Fibroblast of gingiva (primary cell): ENCODE results near the gene SLC24A3.
A peak's percentile ranks its signal among the peaks of the same experiment; 100 is the strongest.

Experiments used
- DNase-seq: peaks from one replicate; pipeline ENCODE4 v3.0.0-alpha.2; 2011; ENCODE audit warnings: low read depth

SLC24A3 gene

GRCh38 chr20:19546648-19547047 is 334.2 kb downstream of the SLC24A3 start:
- no peak for DNase-seq

GRCh38 chr20:19547547-19547946 is 335.1 kb downstream of the SLC24A3 start:
- no peak for DNase-seq

- no peak for DNase-seq
Measured at GRCh38 chr20:19549896-19550295, 337.5 kb downstream of the SLC24A3 start.

DNA sequence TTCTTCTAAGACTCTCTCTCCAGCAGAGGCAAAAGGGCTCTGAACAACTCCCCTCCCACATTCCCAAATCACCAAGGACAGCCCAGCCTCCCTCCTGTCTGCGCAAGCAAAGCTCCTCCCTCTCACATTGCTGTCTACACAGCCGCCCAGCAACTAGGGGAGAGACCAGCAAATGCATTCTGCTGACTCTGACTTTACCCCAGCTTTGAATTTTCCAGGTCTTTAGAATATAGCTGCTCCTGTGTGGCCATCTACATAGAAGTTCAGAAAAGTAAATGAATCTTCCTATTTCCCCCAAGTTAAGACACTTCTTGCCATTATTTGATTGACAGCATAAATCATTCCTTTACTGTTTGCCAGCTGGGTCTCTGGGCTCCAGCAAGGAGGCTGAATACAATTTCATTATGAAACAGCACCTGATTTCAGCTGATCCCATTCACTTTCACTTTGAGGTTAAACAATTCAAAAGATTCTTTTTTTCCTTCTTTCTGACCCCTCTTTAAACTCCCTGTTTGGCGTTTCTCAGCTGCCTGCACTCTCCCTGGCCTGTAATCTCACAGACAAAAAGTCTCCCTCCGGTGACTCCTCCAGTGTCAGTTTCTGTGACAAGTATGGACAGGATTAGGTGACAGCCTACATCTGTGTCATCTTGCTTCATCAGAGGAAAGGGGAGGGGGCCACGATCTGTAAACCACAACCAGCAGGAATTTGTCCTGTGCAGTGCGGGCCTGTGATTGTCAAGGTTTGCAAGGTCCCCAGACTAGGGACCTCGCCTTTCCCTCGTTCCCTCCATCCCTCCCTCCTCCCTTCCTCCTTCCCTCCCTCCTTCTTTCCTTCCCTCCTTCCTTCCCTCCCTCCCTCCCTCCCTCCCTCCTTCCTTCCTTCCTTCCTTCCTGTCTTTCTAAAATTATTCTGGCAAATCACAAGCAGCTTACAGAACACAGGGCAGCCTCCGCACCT is 340.1 kb downstream of the SLC24A3 start:
- DNase-seq = no peak

DNA sequence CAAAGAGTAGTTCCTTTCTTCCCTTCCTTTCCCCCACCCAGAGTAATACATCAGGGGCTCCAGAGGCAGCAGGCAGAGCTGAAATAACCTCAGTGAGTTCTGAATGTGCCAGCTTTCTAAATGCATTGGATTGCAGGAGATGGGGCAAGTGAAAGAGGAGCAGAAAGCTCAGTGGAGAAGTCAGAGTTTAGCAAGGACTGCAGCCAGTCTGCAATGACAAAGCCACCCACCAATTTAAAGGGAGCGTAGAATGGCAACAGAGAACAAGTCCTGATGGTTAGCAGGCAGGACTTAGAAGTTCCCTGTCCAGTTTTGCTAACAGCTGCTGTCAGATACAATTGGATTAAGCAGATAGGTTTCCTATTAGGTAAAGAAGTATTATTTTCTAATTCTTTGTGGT is 342.2 kb downstream of the SLC24A3 start:
- DNase-seq = no peak

DNA sequence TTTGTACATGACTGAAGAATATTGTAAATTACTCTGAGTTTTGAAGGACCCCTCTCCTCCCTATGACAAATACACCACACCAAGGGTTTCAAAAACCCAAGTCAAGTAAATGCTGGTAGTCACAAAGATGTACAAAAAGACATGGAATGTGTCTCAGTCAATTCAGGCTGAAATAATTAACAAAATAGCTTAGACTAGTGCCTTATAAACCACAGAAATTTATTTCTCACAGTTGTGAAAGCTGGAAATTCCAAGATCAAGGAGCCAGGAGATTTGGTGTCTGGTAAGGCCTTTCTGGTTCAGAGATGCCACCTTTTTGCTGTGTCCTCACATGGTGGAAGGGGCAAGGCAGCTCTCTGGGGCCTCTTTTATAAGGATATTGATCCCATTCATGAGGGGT is 343.3 kb downstream of the SLC24A3 start:
- DNase-seq = no peak

- DNase-seq = no peak
Measured at GRCh38 chr20:19557291-19557690, 344.8 kb downstream of the SLC24A3 start.

DNA sequence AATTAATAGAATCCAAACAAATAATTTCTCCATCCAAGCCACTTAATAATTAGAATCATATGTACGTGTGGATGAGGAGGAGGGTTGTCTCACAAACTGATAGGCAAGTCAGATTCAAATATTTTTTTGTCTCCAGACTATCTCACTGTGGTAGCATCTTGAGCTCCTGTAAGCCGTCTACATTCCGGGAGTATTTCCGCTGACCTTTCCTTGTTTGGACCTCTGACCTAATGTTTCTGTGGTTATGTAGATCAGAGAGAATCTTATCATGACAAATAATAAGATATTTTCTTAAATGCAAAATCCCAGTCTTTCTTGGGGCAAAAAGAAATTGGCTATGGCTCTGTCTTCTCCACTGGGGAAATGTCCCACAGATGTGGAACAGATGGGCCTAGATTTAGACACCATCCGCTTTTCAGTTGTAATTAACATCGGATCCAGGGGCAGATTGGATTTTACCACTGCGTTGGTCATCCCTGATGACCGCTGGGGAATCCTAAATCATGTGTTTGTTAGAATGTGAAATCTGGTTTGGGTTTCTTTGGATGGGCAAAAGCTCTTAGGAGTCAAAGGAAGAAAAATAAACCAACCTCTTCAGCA is 348.5 kb downstream of the SLC24A3 start:
- peak; percentile 86 for DNase-seq

DNA sequence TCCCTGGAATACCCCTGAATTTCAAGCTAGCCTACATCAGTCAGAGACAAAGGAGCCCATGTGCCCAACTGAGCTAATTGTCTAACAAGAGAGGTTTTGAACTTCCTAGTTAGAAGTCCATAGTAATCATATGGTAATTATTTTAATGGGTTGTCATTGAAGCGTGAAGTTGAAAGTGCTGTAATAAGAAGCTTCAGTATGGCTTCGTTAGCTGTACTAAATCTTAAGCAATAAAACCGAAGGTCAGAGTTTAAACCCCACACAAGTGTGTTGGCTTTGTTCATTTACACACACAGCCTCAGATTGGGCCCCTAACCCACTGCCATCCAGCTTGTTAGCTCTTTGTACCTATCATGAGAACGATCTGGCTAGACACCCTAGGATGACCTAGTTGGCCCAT is 350.0 kb downstream of the SLC24A3 start:
- DNase-seq = no peak

DNA sequence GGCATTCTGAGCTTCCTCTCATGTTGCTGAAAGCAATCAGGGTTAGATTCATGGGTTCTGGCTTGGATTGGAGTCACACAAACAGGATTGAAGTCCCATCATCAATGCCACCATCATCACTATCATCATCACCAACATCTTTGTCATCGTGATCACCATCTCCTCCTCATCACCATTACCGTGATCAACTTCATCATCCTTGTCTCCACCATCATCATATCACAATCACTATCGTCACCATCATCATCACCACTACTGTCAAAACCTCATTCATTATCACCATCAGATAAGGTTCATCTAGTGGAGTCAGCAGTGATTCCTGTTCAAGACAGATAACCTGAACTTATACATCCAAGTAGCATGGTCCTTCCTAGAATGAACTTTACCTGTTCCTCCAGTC is 351.8 kb downstream of the SLC24A3 start:
- no peak for DNase-seq

- DNase-seq = no peak
Measured at GRCh38 chr20:19565736-19566135, 353.3 kb downstream of the SLC24A3 start.

DNA sequence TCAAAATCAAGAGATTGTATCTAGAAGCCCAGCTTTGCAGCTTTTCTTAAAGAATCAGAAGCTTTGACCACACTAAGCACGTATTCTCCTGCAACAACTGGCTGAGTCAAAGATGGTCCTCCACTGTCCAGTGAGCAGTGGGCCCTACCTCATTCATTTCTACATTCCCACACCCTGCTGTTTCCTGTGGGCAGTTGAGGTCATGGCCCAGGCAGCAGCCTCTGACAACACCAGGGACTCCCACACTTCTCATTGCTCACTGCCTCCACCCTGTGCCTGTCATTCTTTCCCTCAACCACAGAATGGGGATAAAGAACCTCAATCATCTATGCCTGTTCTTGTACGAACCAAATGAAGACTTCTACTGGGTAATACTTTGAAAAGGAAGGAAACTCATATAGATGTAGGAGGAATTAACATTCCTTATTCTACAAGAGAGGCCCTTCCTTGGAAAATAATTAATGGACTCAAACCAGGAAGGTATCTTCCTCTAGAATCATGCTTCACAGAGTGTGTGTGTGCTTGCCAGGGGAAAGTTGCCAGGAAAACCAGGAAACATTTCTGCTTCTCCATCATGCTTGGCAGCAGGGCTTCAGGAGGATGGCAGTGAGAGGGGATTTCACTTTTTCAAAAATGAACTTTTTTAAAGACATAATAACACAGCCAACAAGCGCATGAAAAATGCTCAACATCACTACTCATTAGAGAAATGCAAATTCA is 353.9 kb downstream of the SLC24A3 start:
- DNase-seq = no peak

GRCh38 chr20:19568128-19568527 is 355.7 kb downstream of the SLC24A3 start:
- DNase-seq = no peak

DNA sequence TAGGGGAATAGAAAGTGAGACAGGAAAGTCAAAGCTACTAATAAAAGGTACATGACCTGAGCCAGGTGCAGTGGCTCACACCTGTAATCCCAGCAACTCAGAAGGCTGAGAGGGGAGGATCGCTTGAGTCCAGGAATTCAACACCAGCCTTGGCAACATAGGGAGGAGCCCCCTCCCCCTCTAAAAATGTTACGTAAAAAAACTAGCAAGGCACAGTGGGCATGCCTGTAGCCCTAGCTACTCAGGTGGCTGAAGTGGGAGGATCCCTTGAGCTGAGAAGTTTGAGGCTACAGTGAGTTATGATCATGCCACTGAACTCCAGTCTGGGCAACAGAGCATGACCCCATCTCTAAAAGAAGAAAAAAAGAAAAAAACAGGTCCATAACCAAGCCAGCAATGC is 359.6 kb downstream of the SLC24A3 start:
- no peak for DNase-seq

GRCh38 chr20:19577692-19578091 is 365.2 kb downstream of the SLC24A3 start:
- DNase-seq = no peak

- no peak for DNase-seq
Measured at GRCh38 chr20:19582782-19583181, 370.3 kb downstream of the SLC24A3 start.

DNA sequence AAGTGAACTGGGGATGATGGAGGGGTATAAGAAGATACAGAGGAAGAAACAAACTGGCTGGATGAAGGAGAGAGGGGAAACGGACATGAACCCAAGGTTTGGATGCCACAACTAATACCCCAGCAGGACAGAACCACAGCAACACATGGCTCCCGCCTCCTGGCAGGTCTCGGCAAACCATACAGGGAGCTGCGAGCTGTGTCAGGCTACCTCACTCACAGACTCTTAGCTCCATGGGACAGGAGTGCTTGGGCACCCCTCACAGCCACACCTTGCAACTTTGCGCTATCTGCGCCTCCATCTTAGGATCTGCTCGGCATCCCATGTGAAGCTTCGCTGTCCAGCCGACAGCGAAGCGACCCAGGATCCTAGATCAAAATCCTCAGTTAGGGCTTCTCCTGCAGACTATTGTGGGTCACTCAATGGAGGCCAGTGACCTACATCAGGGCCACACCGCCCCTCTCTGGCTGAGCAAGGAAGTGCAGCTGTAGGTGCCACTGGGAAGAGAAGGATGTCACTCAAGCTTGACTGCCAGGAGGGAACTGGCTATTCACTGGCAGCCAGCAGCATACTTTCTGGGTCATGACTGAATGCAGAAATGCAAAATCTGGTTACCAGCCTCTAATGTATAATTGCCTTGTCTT is 371.2 kb downstream of the SLC24A3 start:
- peak; percentile 53 for DNase-seq

DNA sequence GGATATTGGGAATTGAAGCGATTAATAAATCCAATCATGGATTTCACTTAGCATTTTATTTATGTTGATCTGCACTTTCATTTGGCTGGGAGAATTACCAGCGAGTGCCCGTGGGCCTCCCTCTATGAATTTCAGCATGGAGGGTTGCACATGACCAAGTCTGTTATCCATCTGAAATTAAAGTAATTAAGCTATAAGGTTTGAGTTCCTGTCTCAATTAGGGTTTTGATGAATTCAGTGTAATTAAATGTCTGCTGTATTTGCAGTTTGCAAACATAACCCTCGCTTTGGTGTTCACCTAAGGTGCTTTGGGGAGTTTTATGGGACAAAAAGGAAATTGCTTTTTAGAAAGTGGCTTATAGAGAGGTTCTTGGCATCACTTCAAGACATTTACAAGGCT is 375.8 kb downstream of the SLC24A3 start:
- DNase-seq = no peak

DNA sequence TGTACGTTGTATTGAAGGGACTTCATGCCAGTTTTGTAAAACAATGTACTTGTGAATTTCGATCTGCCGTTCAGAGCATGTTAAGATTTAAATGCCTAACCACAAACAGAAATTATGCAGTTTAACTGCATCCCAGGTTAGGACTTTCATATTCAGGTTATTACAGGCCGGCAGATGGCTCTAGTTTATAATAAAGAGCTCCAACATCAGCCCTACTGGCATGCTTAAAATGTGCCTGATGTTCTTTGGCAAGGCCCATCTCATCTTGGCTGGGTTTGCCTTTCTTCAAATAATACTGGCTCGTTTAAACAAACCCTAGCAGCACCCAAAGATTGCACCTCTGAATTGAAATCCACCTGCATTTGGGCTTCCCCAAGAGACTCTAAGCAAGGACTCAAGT is 376.3 kb downstream of the SLC24A3 start:
- DNase-seq = peak; percentile 14

GRCh38 chr20:19589787-19590362 is 377.4 kb downstream of the SLC24A3 start:
- no peak for DNase-seq

- no peak for DNase-seq
Measured at GRCh38 chr20:19590382-19590781, 377.9 kb downstream of the SLC24A3 start.

GRCh38 chr20:19593762-19594161 is 381.3 kb downstream of the SLC24A3 start:
- no peak for DNase-seq
